Gastrocnemius medialis (tissue), 4 donors: ENCODE measurements around the gene DCD. TPM values are rescaled to one million over a fixed set of nuclear protein-coding genes. Genes with fewer than 3 reads are reported as not detected.

Experiments used
- ATAC-seq, 2 donors: fragments of 150-250 bp; one replicate each; pipeline ENCODE4 v1.9.1; 2016
- DNase-seq, 2 donors: peaks; one replicate each; pipeline ENCODE4 v3.0.0-alpha.2; 2019
- H3K27ac ChIP-seq, 4 donors: fragments of 200-600 bp; sonication (generic); 1 replicate in 1 of 4; 2 replicates in 3 of 4; pipeline ENCODE4 v1.5.1; 2016 to 2018; ENCODE audit warnings: mild to moderate bottlenecking in 2 of 4, moderate library complexity in 1 of 4
- H3K27me3 ChIP-seq, 3 donors: fragments of 200-600 bp; sonication (generic) in 2 of 3; 1 replicate in 1 of 3; 2 replicates in 2 of 3; pipeline versions ENCODE4 v1.5.1 to v1.6.0; 2016 to 2019; ENCODE audit warnings: mild to moderate bottlenecking in 1 of 3, moderate library complexity in 1 of 3
- H3K36me3 ChIP-seq, 2 donors: fragments of 200-600 bp; sonication (generic) in 1 of 2; one replicate each; pipeline ENCODE4 v1.5.1; 2017 to 2018
- H3K4me1 ChIP-seq, 2 donors: fragments of 200-600 bp; sonication (generic) in 1 of 2; one replicate each; pipeline ENCODE4 v1.5.1; 2016 to 2017; ENCODE audit warnings: mild to moderate bottlenecking in 2 of 2
- H3K4me3 ChIP-seq, 4 donors: fragments of 200-600 bp; sonication (generic) in 3 of 4; 1 replicate in 1 of 4; 2 replicates in 3 of 4; pipeline ENCODE4 v1.5.1; 2016 to 2019; ENCODE audit warnings: mild to moderate bottlenecking in 2 of 4
- H3K9me3 ChIP-seq, 3 donors: fragments of 200-600 bp; sonication (generic) in 2 of 3; 1 replicate in 1 of 3; 2 replicates in 2 of 3; pipeline ENCODE4 v1.5.1; 2016 to 2019
- CTCF ChIP-seq, 5 experiments: fragments of 450-650 bp in 3 of 5; fragments of 200-600 bp in 2 of 5; sonication (generic) in 2 of 5; IDR thresholded peaks in 4 of 5; conservative IDR thresholded peaks in 1 of 5; 1 replicate in 4 of 5; 2 replicates in 1 of 5; pipeline ENCODE4 v1.5.1; 2016 to 2019; ENCODE audit warnings: antibody characterized with exemption in 5 of 5, mild to moderate bottlenecking in 3 of 5, moderate library complexity in 3 of 5
- POLR2A ChIP-seq, 2 donors: fragments of 450-650 bp; IDR thresholded peaks; one replicate each; pipeline ENCODE4 v1.6.1; 2017; ENCODE audit warnings: antibody characterized with exemption in 2 of 2, mild to moderate bottlenecking in 2 of 2, moderate library complexity in 2 of 2
- in situ Hi-C, 4 donors: fragments of 200-750 bp; cut with MboI; loops; one replicate each; pipeline versions ENCODE4 v1.15.0 to v1.8.0; 2017; ENCODE audit warnings: low sequenced_read_pairs in 4 of 4
- intact Hi-C: fragments of 100-400 bp; cut with DNase I; formaldehyde crosslinking; loops from one replicate; pipeline ENCODE4 v1.15.1; 2023; ENCODE audit warnings: low total_unique reads
- total RNA-seq, 4 donors: library from RNA; depleted of rRNA; stranded (reverse); fragments of >200 nt; gene quantifications; one replicate each; pipeline versions ENCODE4 v1.1.0 to v1.2.3, GENCODE V29; 2016

The DCD gene
- total RNA-seq, 4 donors from 2014 or later = not detected

DNA sequence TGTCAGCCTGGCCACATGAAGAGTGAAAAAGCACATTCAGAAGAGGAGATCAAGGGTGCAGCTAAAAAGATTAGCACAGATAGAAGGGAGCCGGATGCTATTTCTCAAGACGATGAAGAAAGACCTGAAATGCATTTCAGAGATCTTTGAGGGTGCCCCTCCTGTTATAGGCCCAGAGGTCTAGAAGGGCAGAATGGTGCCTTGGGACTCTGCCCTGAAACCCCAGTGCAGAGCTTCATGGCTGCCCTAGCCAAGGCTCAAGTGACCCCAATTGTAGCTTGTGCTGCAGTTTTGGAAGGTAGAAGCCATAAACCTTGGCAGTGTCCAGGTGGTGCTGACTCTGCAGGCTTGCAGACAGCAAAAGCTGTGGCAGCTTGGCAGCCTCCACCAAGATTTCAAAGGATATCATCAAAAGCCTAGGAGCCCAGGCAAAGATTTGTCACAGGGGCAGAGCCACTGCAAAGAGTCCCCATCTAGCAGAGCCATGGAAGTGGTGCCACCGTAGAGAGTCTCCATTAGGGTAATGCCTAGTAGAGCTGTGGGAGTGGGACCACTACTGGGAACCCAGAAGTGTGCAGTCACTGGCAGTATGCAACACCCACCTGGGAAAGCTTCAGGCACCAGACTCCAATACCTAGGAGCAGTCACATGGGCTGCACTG is 19.8 kb downstream of the DCD start:
- in situ Hi-C loops (no loop called here), intact Hi-C loops (no loop called here)
- no peaks in the 10 kb centered on the region for H3K36me3 ChIP-seq
- DNase-seq (no peak), ATAC-seq (no peak)
- peaks cover 0 to 2% (median under 1%) of the 10 kb centered on the region in 3 donors for H3K27me3 ChIP-seq
- peaks cover 0 to 10% of the 10 kb centered on the region in 2 donors for H3K4me1 ChIP-seq
- TF ChIP-seq POLR2A (IDR thresholded peaks at IDR 0.05) = no peak
- TF ChIP-seq CTCF (IDR thresholded peaks at IDR 0.05 in 4 of 5, conservative IDR thresholded peaks at IDR 0.05 in 1 of 5) = no peak
- no peak overlapping the region for H3K27ac ChIP-seq
- no peaks in the 10 kb centered on the region for H3K9me3 ChIP-seq
- H3K4me3 ChIP-seq = no peak overlapping the region

- Histone ChIP-seq H3K36me3 (no peaks in the 10 kb centered on the region), H3K27me3 (peaks cover 0 to 4% (median 2%) of the 10 kb centered on the region in 3 donors), H3K9me3 (no peaks in the 10 kb centered on the region), H3K27ac (no peak overlapping the region), H3K4me1 (peaks cover 0 to 10% of the 10 kb centered on the region in 2 donors), H3K4me3 (no peak overlapping the region)
- ATAC-seq (no peak), DNase-seq (no peak)
- in situ Hi-C loops = no loop called here
- intact Hi-C loops = no loop called here
- TF ChIP-seq POLR2A (IDR thresholded peaks at IDR 0.05) = no peak
- no peak for TF ChIP-seq CTCF (IDR thresholded peaks at IDR 0.05 in 4 of 5, conservative IDR thresholded peaks at IDR 0.05 in 1 of 5)
Observed at GRCh38 chr12:54627304-54627703, 20.9 kb downstream of the DCD start.

- Histone ChIP-seq H3K36me3 (no peaks in the 10 kb centered on the region), H3K9me3 (no peaks in the 10 kb centered on the region), H3K4me3 (no peak overlapping the region), H3K4me1 (peaks cover 0 to 8% of the 10 kb centered on the region in 2 donors), H3K27me3 (peaks cover 0 to 4% (median 2%) of the 10 kb centered on the region in 3 donors), H3K27ac (no peak overlapping the region)
- in situ Hi-C loops = no loop called here
- DNase-seq (no peak), ATAC-seq (no peak)
- no peak for TF ChIP-seq POLR2A (IDR thresholded peaks at IDR 0.05)
- TF ChIP-seq CTCF (IDR thresholded peaks at IDR 0.05 in 4 of 5, conservative IDR thresholded peaks at IDR 0.05 in 1 of 5) = no peak
- intact Hi-C loops = no loop called here
Observed at GRCh38 chr12:54625598-54625997, 22.6 kb downstream of the DCD start.

GRCh38 chr12:54624315-54625279 is 23.6 kb downstream of the DCD start:
- no peak for TF ChIP-seq CTCF (IDR thresholded peaks at IDR 0.05 in 4 of 5, conservative IDR thresholded peaks at IDR 0.05 in 1 of 5)
- TF ChIP-seq POLR2A (IDR thresholded peaks at IDR 0.05) = no peak
- H3K27me3 ChIP-seq = peaks cover 0 to 4% (median 2%) of the 10 kb centered on the region in 3 donors
- no peak overlapping the region for H3K4me3 ChIP-seq
- intact Hi-C loops (no loop called here), in situ Hi-C loops (no loop called here)
- H3K27ac ChIP-seq = no peak overlapping the region
- DNase-seq (no peak), ATAC-seq (no peak)
- H3K4me1 ChIP-seq = no peaks in the 10 kb centered on the region
- no peaks in the 10 kb centered on the region for H3K9me3 ChIP-seq
- no peaks in the 10 kb centered on the region for H3K36me3 ChIP-seq
